Cardiac septum (tissue), 1 donor: ENCODE measurements around the gene ITCH. TPM values are rescaled to one million over a fixed set of nuclear protein-coding genes. Genes with fewer than 3 reads are reported as not detected.
"Not testable (repeated sequence)": the region's sequence is repeated elsewhere in the genome, so short reads cannot be mapped to it uniquely, and the experiment has no call there.

Source experiments
- DNase-seq: peaks from one replicate; pipeline ENCODE4 v3.0.0-alpha.2; 2020; ENCODE audit warnings: low spot score
- intact Hi-C: fragments of 100-400 bp; cut with DNase I; formaldehyde crosslinking; loops from one replicate; pipeline ENCODE4 v1.14.0; 2022
- total RNA-seq: library from RNA; stranded (reverse); fragmentation: NEBNext Ultra II Directional; extraction: Animal tissue kit (Norgen Biotek cat#: 25700); gene quantifications from one replicate; pipeline ENCODE4 v1.2.1, GENCODE V29; 2021
- donor health status: DM: no; HTN: no; CAD: no.

ITCH gene
- total RNA-seq, 1 donor from 2014 or later, result 36.4 TPM

DNA sequence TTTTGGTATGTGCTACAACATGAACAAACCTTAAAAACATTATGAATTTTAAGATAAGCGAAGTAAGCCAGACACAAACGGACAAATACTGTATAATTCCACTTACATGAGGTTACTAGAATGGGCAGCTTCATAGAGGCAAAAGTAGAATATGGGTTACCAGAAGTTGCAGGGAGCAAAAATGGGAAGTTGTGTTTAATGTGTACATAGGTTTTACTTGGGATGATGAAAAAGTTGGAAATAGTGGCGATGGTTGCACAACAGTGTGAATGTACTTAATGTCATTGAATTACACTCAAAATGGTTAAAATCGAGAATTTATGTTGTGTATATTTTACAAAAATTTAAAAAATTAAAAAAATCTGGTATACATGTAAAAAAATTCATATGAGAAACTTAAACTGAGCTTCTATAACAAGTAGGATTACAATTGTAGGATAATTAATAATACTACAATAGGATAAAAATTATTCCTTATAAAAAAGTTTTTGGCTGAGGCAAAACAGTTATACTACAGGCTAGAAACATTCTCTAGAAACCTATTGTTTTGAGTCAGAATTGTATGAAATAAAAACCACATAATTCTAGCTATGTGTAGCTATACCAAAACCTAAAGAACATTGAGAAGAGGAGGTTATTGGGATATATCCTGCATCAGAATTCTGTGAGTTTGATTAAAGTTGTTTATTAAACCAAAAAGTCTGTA is 128.3 kb downstream of the ITCH start:
- DNase-seq, result no peak
- intact Hi-C loops, result no loop called here

DNA sequence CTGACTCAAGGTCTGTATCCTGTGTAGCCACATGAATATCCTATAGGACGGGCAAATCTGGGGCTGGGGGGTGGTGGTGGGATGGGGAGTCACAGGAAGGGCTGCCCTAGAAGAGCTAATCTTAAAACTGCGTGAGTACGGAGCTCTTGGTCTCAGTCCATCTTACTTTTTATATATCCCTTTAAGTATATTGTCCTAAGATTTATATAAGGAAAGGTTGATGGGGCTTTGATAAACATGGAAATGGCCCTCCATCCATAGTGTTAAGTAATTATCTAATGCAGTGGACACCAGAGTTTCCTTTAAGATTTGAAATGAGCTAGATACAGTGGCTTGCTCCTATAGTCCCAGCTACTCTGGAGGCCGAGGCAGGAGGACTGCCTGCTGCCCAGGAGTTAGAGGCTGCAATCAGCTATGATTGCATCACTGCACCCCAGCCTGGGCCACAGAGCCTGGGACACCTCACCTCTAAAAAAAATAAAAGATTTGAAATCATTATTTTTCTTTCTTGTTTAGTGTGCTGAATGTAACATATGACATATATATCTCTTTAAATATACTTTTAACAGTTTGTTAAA is 128.9 kb downstream of the ITCH start:
- no peak for DNase-seq
- intact Hi-C loops, result no loop called here

DNA sequence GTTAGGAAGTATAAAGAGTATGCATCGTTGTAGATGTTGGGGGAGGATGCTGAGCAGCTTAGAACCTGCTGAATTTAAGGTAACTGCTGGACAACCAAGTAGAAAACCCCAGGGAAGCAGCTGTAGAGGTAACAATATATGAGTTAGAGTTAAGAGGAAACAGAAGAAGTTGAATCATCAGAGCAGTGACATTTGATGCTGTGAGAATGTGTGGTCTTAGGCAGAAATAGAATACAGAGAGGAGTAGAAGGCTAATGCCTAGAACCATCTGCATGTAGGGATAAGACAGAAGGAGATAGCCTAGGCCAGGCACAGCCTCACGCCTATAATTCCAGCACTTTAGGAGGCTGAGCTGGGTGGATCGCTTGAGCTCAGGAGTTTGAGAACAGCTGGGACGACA is 130.6 kb downstream of the ITCH start:
- no peak for DNase-seq
- intact Hi-C loops, result no loop called here

DNA sequence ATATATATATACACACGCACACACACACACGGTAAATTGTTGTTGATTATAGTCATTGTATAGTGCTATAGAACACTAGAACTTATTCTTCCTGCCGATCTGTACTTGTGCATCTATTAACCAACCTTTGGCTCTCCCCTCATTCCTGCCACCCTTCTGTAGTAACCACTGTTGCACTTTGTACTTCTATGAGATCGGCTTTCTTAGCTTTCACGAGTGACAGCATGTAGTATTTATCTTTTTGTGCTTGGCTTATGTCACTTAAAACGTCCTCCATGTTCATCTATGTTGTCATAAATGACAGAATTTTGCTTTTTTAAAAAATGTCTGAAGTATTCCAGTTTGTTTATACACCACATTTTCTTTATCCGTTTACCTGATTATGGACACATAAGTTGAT is 132.2 kb downstream of the ITCH start:
- no peak for DNase-seq
- intact Hi-C loops, result no loop called here

DNA sequence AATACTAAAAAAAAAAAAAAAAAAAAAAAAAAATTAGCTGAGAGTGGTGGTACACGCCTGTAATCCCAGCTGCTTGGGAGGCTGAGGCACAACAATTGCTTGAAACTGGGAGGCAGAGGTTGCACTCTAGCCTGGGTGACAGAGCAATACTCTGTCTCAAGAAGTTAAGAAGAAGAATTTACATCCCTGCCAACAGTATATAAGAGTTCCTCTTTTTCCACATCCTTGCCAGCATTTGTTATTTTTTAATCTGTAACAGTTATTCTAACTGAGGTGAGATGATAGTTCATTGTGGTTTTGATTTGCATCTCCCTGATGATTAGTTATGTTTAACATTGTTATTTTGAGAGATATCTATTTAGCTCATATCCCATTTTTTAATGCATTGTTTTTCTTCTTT is 132.8 kb downstream of the ITCH start:
- no peak for DNase-seq
- intact Hi-C loops, result no loop called here

DNA sequence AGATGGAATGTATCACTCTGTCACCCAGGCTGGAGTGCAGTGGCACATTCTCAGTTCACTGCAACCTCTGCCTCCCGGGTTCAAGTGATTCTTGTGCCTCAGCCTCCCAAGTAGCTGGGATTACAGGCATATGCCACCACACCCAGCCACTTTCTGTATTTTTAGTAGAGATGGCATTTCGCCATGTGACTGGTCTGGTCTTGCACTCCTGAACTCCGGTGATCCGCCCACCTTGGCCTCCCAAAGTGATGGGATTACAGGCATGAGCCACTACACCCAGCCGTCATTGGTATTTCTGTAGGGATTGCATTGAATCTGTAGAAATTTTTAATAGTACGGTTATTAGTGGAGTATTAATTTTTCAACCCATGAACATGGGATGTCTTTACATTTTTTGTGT is 134.5 kb downstream of the ITCH start:
- intact Hi-C loops, DNase-seq: not testable (repeated sequence)

DNA sequence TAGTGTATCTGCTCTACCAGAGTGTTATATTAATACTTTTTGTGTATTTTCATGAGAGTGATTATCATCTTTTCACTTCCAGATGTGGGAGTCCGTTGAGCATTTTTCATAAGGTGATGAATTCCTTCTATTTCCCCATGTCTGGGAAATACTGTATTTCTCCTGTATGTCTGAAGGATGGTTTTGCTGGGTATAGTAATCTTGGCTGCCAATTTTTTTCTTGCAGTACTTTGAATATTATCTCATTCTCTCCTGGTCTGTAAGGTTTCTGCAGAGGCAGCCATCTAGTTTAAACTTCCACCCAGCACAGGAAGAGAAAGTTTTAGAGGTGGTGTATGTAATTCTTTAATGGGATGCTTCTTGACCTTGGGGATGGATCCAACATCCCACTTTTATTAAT is 137.8 kb downstream of the ITCH start:
- DNase-seq, result no peak
- intact Hi-C loops, result no loop called here

DNA sequence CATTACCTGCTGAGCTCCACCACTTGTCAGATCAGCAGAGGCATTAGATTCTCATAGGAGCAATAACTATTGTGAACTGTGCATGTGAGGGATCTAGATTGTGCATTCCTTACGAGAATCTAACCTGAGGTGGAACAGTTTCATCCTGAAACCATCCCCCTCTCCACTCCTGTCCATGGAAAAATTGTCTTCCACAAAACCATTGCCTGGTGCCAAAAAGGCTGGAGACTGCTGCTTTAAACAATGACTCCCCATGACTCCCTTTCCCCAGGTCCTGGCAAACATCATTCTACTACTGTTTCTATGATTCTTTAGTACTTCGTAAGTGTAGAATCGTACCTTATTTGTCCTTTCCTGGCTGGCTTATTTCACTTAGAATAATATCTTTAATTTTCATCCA is 143.4 kb downstream of the ITCH start:
- intact Hi-C loops, result no loop called here
- DNase-seq, result no peak

DNA sequence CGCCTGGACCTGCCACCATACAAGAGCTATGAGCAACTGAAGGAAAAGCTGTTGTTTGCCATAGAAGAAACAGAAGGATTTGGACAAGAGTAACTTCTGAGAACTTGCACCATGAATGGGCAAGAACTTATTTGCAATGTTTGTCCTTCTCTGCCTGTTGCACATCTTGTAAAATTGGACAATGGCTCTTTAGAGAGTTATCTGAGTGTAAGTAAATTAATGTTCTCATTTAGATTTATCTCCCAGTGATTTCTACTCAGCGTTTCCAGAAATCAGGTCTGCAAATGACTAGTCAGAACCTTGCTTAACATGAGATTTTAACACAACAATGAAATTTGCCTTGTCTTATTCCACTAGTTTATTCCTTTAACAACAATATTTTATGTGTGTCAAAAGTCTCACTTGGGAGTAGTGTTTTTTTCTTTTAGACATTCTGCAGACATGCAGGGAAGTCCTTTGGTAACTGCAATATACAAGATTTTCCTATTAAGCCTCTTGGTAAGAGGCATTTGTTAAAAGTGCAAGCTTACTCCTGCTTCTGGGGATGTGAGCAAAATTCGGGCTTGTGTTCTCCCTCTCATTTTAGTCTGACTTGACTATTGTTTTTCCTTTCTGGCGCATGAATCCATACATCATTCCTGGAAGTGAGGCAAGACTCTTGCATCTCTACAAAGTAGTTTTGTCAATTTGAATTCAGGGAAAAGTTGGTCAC is 144.8 kb downstream of the ITCH start:
- intact Hi-C loops, result no loop called here
- DNase-seq, result no peak

DNA sequence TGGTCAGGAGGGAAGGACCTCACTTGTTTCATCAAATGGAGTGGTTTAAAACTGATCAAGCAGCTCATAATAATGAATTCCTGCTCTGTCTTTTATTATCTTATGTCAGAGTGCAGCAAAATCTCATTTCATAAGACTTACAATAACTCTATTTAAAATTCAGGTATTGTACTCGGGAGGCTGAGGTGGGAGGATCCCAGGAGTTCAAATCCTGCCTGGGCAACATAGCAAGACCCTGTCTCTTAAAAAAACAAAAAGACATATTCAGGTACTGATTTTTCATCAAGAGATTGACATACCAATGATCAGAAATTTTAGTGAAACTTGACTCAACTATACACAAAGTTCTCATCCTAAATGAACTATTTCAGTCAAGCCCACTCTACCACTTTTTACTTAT is 147.5 kb downstream of the ITCH start:
- intact Hi-C loops, result no loop called here
- no peak for DNase-seq

DNA sequence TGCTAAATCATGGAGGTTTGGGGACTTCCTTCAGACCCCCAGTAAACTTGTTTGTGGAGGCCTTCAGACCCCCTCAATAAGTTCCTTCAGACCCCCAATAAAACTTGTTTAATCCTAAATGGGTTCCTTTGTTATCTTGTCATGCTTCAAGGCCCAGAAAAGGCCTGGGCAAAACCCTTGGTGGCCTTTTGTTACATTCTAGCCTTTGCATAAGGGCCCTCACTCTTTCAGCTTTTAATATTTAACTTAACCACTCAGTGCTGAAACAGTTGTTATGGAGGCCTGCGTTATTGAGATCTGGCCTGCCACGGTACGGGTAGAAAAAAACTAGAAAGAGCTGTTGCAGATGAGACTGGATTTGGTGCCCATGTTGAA is 148.8 kb downstream of the ITCH start:
- intact Hi-C loops, result no loop called here
- no peak for DNase-seq

DNA sequence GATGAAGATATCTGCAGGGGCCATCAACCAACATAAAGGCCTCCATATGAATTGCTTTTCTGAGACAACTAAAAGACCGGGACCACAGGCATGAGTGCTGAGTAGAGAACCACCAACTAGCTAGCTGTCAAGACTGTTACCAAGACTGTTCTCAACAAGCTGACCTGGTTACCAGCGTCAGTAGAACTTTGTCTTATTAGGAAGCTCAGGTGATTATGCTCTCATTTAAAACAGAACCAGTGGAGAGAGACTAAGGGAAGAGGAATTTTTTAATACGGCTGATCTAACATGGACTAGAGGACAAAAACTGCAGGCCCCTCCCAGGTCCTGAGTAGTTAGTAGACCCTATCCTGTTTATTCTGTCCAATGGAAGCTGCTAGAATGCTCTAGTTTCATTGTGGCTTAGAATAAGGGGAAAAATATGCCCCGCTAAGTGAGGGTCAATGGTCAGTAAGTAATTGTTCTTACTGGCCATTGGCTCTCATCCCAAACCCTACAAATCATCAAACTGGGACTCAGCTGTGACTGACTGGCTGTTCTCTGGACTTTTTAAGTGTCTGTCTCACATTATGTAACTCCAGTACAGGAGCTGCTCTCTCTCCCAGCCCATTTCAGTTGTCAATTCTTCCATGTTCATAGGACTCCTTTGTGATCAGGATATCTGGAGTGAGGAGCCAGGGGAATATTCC is 149.3 kb downstream of the ITCH start:
- intact Hi-C loops, result no loop called here
- no peak for DNase-seq

DNA sequence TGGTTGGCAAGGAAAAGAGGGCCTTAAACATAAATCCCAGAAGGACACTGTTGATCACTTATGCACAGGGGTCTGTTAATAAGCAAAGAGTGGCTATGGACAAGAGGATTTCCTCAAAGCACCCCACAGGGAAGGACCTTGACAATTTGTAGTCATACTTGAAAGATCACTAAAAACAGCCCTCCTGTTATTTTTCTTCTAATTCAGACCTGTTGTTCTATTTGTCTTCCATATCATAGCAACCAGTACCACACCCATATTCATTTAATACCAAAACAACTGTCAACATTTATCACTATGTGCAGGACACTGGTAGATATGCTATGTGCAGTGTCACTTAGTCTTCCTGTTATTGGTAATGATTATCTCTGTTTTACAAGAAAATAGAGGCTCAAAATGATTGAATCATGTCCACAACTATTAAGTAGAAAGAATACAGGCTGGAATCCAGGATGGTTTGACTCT is 149.9 kb downstream of the ITCH start:
- intact Hi-C loops, result no loop called here
- DNase-seq, result no peak

DNA sequence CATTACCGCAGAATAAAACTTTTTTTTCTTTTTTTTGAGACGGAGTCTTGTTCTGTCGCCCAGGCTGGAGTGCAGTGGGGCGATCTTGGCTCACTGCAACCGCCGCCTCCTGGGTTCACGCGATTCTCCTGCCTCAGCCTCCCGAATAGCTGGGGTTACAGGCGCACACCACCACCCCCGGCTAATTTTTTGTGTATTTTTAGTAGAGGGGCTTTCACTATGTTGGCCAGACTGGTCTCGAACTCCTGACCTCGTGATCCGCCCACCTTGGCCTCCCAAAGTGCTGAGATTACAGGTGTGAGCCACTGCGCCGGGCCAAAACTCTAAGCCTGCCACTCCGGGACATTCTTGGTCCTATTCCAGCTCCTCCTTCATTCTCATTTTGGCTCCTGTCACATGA is 151.0 kb downstream of the ITCH start:
- DNase-seq, intact Hi-C loops: not testable (repeated sequence)

DNA sequence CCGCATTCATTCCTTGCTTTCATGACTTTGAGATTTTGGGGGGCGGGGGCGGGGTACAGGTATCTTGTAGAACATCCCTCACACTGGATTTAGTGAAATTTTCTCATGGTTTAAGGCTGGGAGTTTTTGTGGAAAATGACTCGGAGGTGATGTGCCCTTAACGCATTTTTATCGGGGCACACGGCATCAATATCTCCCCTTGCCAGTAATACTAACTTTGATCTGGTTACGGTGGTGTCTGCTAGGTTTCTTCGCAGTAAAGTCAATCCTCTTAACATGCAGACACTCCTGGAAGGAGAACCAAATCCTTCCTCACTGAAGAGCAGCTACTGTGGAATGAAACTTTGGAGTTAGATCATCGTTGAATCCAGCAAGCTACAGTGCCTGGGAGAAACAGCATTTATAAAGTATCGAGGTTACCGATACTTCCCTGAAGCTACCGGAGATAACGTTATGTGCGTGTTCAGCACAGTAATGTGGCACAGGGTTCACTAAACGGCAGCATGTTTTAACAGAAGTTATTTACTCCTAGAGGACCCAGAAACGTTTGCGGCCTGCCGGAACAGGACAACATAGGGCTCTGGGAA is 151.9 kb downstream of the ITCH start:
- intact Hi-C loops, result no loop called here

DNA sequence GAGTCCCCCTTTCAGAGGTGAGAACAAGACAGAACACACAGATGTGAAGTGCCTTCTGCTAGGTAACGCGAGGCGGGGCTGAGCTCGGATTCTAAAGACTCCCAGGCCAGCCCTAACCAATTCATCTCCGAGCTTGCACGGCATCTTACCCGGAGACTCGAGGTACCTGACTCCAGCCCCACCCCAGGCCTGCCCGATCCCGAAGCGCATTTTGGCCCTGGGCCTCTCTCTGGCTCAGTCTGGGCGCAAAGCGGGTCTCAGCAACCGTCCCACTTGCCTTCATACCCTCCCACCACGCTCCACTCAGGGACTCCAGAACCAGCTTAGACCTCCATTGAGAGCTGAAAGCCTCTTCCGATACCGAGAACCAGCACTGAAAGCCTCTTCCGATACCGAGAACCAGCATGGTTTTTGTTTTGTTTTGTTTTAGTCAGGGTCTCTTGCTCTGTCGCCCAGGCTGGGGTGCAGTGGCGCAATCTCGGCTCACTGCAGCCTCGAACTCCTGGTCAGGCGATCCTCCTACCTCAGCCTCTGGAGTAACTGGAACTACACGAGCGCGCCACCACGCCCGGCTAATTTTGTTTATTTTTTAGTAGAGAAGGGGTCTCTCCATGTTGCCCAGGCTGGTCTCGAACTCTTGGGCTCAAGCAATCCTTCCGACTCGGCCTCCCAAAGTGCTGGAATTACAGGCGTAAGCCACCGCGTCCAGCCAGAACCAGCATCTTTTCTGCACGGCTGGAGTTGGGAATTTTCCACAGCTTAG is 152.6 kb downstream of the ITCH start:
- intact Hi-C loops, result no loop called here
- DNase-seq, result no peak

More for the DNA sequence above, 151.9 kb downstream of the ITCH start:
- DNase-seq, result no peak

DNA sequence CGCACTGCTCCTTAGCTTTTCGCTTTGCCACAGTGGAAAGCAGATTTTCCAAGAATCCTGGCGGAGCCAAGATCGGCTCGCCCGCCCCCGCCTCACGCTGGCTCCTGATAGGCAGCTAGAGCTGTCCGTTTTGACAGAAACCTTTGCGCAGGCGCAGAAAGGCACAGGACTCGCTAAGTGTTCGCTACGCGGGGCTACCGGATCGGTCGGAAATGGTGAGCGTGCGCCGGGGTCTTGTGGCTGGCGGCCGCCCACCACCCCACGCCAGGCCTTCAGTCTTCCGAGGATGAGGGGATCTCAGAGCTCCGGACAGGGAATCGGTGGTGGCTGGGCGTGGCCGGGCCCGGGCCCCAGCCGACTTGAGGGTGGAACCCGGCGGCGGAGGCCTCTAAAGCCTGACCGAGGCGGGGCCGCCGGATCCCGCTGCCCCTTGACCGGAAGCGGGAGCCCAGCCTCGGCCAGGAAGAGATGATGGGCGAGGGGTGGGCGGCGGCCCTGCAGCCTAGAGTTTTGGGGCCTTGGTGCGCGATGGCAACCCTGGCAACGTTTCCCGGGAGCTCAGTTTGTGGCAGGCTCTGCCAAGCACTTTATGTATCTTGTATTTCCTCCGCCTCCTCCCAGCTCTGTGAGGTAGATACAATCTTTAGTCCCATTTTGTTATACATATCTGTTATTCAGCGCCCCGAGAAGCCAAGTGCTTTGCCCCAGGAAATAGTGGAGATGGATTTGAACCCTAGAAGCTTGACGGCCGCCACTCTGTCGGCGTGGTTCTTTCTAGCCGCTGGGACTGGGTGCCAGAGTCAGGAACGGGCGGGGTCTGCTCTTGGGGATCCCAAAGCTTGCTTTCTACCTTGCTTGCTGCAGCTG is 153.4 kb downstream of the ITCH start, which contains the start of gene DYNLRB1:
Gene DYNLRB1, plus strand, starts transcription at position 176 of the 867 bp plus-strand sequence. Its CDS starts 37 bp downstream, at position 213.
- intact Hi-C loops, result no loop called here

DNA sequence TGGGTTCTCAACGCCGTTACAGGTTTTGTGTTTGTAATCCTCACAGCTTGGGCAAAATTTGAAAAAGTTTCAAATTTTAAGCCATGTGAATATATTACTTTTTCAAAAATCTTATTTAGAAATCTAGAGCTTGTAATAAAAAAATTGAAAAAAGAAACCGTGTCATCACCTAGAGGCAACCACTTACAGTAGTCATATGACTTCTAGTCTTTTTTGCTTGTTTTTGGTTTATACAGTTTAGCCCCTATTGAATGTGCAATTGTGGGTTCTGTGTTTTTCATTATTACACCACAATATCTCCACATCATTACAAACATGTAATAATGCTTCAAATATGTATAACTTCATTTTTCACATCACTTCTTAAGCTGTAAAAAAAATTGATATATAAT is 154.0 kb downstream of the ITCH start:
- intact Hi-C loops, result no loop called here
- no peak for DNase-seq

More for the DNA sequence above, 153.4 kb downstream of the ITCH start, which contains the start of gene DYNLRB1:
- DNase-seq, result peak; percentile 98
